BLaER1 (cell line): ENCODE results near the gene SLC25A18.
"Not testable (repeated sequence)": the region's sequence is repeated elsewhere in the genome, so short reads cannot be mapped to it uniquely, and the experiment has no call there.

ENCODE experiments used
- H3K27ac ChIP-seq: shearing (Covaris generic); formaldehyde crosslinking; 2 replicates; pipeline ENCODE4 v1.8.1; 2022
- H3K27me3 ChIP-seq: shearing (Covaris generic); formaldehyde crosslinking; 2 replicates; pipeline ENCODE4 v1.8.1; 2022
- H3K36me3 ChIP-seq: shearing (Covaris generic); formaldehyde crosslinking; 2 replicates; pipeline ENCODE4 v1.8.1; 2022
- H3K4me1 ChIP-seq: shearing (Covaris generic); formaldehyde crosslinking; 2 replicates; pipeline ENCODE4 v1.8.1; 2022
- H3K4me2 ChIP-seq: shearing (Covaris generic); formaldehyde crosslinking; 2 replicates; pipeline ENCODE4 v1.8.1; 2022
- H3K4me3 ChIP-seq: shearing (Covaris generic); formaldehyde crosslinking; 2 replicates; pipeline ENCODE4 v1.8.1; 2022
- H3K9ac ChIP-seq: shearing (Covaris generic); formaldehyde crosslinking; 2 replicates; pipeline ENCODE4 v1.8.1; 2022
- H3K9me3 ChIP-seq: shearing (Covaris generic); formaldehyde crosslinking; 2 replicates; pipeline ENCODE4 v1.8.1; 2022
- H4K20me1 ChIP-seq: shearing (Covaris generic); formaldehyde crosslinking; 2 replicates; pipeline ENCODE4 v1.8.1; 2022
- Cebpa-rat ChIP-seq: shearing (Covaris generic); IDR thresholded peaks from 2 replicates; pipeline ENCODE4 v1.8.1; 2022

Gene SLC25A18

GRCh38 chr22:17629641-17630040 is 66.3 kb downstream of the SLC25A18 start:
- Histone ChIP-seq H3K27ac (no peak overlapping the region), H3K36me3 (peaks cover 10% of the 10 kb centered on the region), H3K4me3 (peak overlapping the region; percentile 97), H3K27me3 (no peaks in the 10 kb centered on the region), H3K9me3 (no peaks in the 10 kb centered on the region), H3K4me2 (peak overlapping the region; percentile 89), H3K9ac (no peak overlapping the region), H3K4me1 (peaks cover 28% of the 10 kb centered on the region), H4K20me1 (peaks cover 37% of the 10 kb centered on the region)
- no peak for TF ChIP-seq Cebpa-rat

GRCh38 chr22:17631076-17631565 is 67.8 kb downstream of the SLC25A18 start:
- peaks cover 28% of the 10 kb centered on the region for H3K4me1 ChIP-seq
- no peak overlapping the region for H3K4me2 ChIP-seq
- no peaks in the 10 kb centered on the region for H3K27me3 ChIP-seq
- peaks cover 23% of the 10 kb centered on the region for H4K20me1 ChIP-seq
- H3K9ac ChIP-seq = no peak overlapping the region
- H3K4me3 ChIP-seq = no peak overlapping the region
- no peak for TF ChIP-seq Cebpa-rat
- no peaks in the 10 kb centered on the region for H3K36me3 ChIP-seq
- no peaks in the 10 kb centered on the region for H3K9me3 ChIP-seq
- H3K27ac ChIP-seq = no peak overlapping the region

DNA sequence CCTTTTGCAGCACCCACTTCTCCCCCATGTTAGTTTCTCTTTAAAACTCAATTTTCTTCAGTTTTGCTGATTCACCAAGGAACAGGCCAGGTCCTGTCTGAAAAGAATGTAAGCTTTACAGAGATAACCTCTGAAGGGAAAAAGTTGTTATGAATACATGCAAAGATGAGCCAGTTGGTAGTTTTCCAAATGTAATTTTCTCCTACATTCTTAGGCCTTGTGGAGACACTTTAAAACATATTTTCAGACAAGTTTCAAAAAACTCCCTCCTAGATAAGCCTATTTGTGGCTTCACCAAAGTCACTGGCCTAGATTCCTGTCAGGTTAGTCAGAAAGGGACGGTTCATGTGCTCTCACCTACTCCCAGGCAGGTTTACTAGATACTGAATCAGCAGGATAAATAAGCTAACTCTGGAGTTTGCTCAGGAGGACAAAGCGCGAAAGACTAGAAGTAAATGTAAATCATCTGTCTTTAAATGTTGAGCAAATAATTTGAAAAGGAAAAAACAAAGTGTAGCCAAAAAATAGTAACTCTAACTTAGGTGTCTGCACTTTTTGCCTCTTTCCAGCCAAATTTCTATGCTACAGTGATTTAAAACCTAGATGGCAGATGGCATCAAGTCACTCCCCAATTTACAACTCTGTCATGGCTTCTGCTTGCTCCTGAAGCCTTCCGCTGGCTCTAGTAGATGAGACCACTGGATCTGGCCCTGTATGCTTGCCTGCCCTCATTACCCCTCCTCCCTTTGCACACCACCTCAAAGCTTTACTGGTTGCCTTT is 70.1 kb downstream of the SLC25A18 start:
- H3K4me2 ChIP-seq = no peak overlapping the region
- no peaks in the 10 kb centered on the region for H3K27me3 ChIP-seq
- H4K20me1 ChIP-seq = no peaks in the 10 kb centered on the region
- no peaks in the 10 kb centered on the region for H3K9me3 ChIP-seq
- no peak overlapping the region for H3K27ac ChIP-seq
- no peak overlapping the region for H3K9ac ChIP-seq
- H3K36me3 ChIP-seq = no peaks in the 10 kb centered on the region
- peaks cover 19% of the 10 kb centered on the region for H3K4me1 ChIP-seq
- no peak overlapping the region for H3K4me3 ChIP-seq
- TF ChIP-seq Cebpa-rat = no peak

DNA sequence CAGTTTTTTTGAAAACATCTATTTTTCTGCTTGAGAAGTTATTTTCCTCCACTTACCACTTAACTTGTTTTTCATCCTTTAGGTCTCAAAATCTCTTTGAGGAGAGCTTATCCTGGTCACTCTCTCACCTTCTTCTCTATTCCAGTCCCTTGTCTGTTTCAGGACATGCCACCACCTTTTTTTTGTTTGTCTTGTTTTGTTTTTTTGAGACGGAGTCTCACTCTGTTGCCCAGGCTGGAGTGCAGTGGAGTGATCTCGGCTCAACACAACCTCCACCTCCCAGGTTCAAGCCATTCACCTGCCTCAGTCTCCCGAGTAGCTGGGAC is 70.7 kb downstream of the SLC25A18 start:
- no peaks in the 10 kb centered on the region for H4K20me1 ChIP-seq
- H3K4me2 ChIP-seq = no peak overlapping the region

DNA sequence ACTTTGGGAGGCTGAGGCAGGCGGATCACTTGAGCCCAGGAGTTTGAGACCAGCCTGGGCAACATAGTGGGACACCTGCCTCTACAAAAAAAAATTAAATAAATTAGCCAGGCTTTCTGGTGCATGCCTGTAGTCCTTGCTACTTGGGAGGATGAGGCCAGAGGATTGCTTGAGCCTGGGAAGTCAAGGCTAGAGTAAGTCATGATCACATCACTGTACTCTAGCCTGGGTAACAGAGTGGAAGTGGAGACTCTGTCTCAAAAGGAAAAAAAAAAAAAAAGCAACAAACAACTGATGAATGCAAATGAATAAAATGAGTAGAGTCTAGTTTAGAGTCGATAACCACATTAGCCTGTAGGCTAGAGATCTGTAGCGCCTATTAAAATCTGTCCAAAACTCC is 71.4 kb downstream of the SLC25A18 start:
- H3K9me3 ChIP-seq = no peaks in the 10 kb centered on the region
- H3K27ac ChIP-seq = no peak overlapping the region
- H3K27me3 ChIP-seq = no peaks in the 10 kb centered on the region
- no peak for TF ChIP-seq Cebpa-rat
- H4K20me1 ChIP-seq = no peaks in the 10 kb centered on the region
- H3K9ac ChIP-seq = no peak overlapping the region
- H3K4me3 ChIP-seq = no peak overlapping the region
- H3K4me2 ChIP-seq = no peak overlapping the region
- H3K4me1 ChIP-seq = peaks cover 16% of the 10 kb centered on the region
- no peaks in the 10 kb centered on the region for H3K36me3 ChIP-seq

More for the DNA sequence above, 70.7 kb downstream of the SLC25A18 start:
- no peaks in the 10 kb centered on the region for H3K27me3 ChIP-seq
- no peak for TF ChIP-seq Cebpa-rat
- no peak overlapping the region for H3K27ac ChIP-seq
- no peak overlapping the region for H3K4me3 ChIP-seq
- H3K36me3 ChIP-seq = no peaks in the 10 kb centered on the region
- peaks cover 19% of the 10 kb centered on the region for H3K4me1 ChIP-seq
- no peaks in the 10 kb centered on the region for H3K9me3 ChIP-seq
- no peak overlapping the region for H3K9ac ChIP-seq

DNA sequence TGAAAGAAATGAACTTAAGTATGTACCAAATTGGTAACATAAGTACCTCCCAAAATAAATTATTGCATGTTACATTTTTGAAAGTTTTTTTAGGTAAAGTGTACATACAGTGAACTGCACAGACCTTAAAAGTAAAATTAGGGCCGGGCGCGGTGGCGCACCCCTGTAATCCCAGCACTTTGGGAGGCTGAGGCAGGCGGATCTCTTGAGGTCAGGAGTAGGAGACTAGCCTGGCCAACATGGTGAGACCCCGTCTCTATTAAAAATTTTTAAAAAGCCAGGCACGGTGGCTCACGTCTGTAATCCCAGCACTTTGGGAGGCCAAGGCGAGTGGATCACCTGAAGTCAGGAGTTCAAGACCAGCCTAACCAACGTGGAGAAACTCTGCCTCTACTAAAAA is 73.6 kb downstream of the SLC25A18 start:
- H3K4me2 ChIP-seq, H3K27ac ChIP-seq: not testable (repeated sequence)

DNA sequence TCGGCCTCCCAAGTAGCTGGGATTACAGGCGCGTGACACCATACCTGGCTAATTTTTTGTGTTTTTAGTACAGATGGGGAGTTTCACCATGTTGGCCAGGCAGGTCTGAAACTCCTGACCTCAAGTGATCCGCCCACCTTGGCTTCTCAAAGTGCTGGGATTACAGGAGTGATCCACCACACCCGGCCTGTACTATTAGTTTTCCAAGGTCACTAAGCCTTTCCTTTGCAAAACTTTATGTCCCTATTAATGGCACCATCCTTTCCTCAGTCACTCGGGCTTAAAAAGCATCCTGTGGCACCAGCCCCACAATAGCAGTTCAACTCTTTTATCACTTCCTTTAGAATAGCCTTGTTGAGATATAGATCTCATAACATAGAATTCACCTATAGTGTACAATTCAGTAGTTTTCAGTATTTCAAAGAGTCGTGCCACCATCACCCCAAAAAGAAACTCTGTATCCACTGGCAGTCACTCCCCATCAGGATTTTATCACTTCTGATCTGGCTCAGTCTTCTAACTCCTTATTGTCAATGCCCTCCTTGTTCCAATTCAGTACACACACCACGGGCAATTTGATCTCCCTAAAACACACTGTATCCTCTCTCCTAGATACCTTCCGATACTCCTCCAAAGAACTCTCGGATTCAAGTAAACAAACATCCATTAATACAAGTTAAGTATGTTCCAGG is 74.3 kb downstream of the SLC25A18 start:
- peak overlapping the region; percentile 97 for H3K27ac ChIP-seq
- no peaks in the 10 kb centered on the region for H3K27me3 ChIP-seq
- no peaks in the 10 kb centered on the region for H4K20me1 ChIP-seq
- peak overlapping the region; percentile 98 for H3K9ac ChIP-seq
- peaks cover 9% of the 10 kb centered on the region; the same call in 1 of the 2 replicates for H3K9me3 ChIP-seq
- H3K4me1 ChIP-seq = peaks cover 22% of the 10 kb centered on the region
- no peak for TF ChIP-seq Cebpa-rat
- peaks cover 14% of the 10 kb centered on the region; the same call in 1 of the 2 replicates for H3K36me3 ChIP-seq
- peak overlapping the region; percentile 86 for H3K4me2 ChIP-seq
- H3K4me3 ChIP-seq = peak overlapping the region; percentile 90

More for the DNA sequence above, 73.6 kb downstream of the SLC25A18 start:
- H3K4me3 ChIP-seq, H3K36me3 ChIP-seq, H4K20me1 ChIP-seq, H3K9ac ChIP-seq, H3K27me3 ChIP-seq, H3K9me3 ChIP-seq: not testable (repeated sequence)
- peaks cover 22% of the 10 kb centered on the region for H3K4me1 ChIP-seq

DNA sequence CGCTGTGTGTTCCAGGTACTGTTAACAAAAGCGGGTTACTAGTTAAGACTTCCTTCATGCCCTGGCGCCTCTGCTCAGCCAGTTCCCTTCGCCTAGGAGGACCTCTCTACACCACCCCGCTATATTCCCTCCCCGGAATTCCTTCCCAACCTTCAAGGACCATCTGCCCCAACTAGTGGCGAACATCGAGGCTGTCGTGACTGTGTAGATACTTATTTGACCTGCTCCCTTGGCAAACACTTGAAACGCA is 74.8 kb downstream of the SLC25A18 start:
- Histone ChIP-seq H3K27me3 (no peaks in the 10 kb centered on the region), H3K4me1 (peaks cover 22% of the 10 kb centered on the region), H3K4me3 (peak overlapping the region; percentile 90), H3K27ac (peak overlapping the region; percentile 97), H4K20me1 (no peaks in the 10 kb centered on the region), H3K4me2 (peak overlapping the region; percentile 86), H3K36me3 (peaks cover 14% of the 10 kb centered on the region; the same call in 1 of the 2 replicates), H3K9ac (peak overlapping the region; percentile 98), H3K9me3 (peaks cover 9% of the 10 kb centered on the region; the same call in 1 of the 2 replicates)
- no peak for TF ChIP-seq Cebpa-rat

DNA sequence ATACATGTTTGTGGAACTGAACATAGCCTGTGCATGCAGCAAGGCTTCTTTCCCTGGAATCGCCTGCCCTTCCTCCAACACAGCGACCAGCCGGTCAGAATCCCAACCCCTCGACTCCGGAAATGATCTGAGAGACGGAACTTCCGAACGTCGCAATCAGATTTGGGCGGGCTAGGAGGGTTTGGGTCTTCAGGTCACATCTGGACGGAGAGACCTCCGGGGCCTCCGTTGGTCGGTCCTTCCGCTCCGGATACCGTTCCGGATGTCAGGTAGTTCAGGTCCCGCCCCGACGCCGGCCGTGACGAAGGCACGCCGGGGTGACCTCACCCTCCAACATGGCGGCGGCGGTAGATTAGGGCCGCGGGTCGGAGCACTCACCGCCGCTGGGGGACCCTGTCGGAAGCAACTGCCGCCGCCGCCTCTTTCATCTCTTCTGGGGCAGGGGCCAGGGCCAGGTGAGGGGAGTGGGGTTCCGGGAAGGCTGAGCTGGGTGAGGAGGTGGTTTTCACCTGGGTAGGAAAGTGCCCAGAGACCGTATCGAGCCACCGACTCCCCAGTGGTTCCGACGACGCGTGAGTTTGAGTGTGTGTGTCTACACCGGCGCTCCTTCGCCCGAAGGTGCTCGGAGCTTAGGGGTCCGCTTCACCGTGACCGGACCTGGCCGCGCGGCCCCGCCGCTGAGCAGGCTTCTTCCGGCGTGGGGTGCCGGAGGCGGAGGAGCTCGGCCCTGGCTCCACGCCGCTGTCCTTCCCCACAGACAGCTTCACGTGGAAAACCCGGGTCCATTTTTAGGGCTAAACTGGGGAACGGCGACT is 75.3 kb downstream of the SLC25A18 start, which contains the start of gene BCL2L13:
Gene BCL2L13 (plus strand): TSS at position 326 of the 815 bp plus-strand sequence. CDS start 16,955 bp downstream, outside the sequence.
- peaks cover 22% of the 10 kb centered on the region for H3K4me1 ChIP-seq
- peak within 1 kb of the TSS; percentile 90 for H3K4me3 ChIP-seq
- peaks cover 9% of the 10 kb centered on the region; the same call in 1 of the 2 replicates for H3K9me3 ChIP-seq
- H3K27ac ChIP-seq = peak within 1 kb of the TSS; percentile 97
- H3K36me3 ChIP-seq = peaks cover 14% of the 10 kb centered on the region; the same call in 1 of the 2 replicates
- no peaks in the 10 kb centered on the region for H3K27me3 ChIP-seq
- H4K20me1 ChIP-seq = no peaks in the 10 kb centered on the region
- no peak for TF ChIP-seq Cebpa-rat
- peak within 1 kb of the TSS; percentile 98 for H3K9ac ChIP-seq
- peak within 1 kb of the TSS; percentile 86 for H3K4me2 ChIP-seq
